ENCODE data around the gene SCGN. TPM values are rescaled to one million over a fixed set of nuclear protein-coding genes. Genes with fewer than 3 reads are reported as not detected.

SCGN gene
- not detected in 2 replicates for total RNA-seq

DNA sequence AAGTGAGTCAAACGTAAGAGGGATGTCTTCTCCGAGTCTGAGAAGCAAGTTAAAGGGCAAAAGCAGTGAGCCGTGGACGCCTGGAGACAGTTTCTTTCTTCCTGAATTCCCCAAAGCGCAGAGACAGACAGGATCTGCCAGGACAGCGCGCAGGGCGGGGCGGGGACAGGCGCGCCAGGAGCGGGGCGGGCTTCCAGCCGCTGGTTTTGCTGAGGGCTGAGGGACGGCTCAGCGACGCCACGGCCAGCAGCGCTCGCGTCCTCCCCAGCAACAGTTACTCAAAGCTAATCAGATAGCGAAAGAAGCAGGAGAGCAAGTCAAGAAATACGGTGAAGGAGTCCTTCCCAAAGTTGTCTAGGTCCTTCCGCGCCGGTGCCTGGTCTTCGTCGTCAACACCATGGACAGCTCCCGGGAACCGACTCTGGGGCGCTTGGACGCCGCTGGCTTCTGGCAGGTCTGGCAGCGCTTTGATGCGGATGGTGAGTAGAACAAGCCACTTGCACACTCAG lies at the start of gene SCGN:
Gene SCGN, plus strand, starts transcription at position 209 of the 509 bp plus-strand sequence. Its CDS starts 189 bp downstream, at position 398.

Other genes starting within 250 kb of the SCGN start
- gene SLC17A4, start 102.5 kb downstream of the SCGN start, total RNA-seq, result not detected in 2 replicates
- gene SLC17A1, start 179.8 kb downstream of the SCGN start, total RNA-seq, result not detected in 2 replicates
- not detected in 2 replicates for gene SLC17A3, start 222.0 kb downstream of the SCGN start, total RNA-seq

All from aortic smooth muscle cell (primary cell).